ENCODE results near the gene CST1.
"Not testable (repeated sequence)": the region's sequence is repeated elsewhere in the genome, so short reads cannot be mapped to it uniquely, and the experiment has no call there.

- TF ChIP-seq CTCF (IDR thresholded peaks at IDR 0.05 in 4 of 5, conservative IDR thresholded peaks at IDR 0.05 in 1 of 5); POLR2A (IDR thresholded peaks at IDR 0.05): not testable (repeated sequence)
These were observed 27.9 kb downstream of the CST1 start for GRCh38 chr20:23722851-23723250.
